ENCODE data around the gene LOXL1. TPM values are rescaled to one million over a fixed set of nuclear protein-coding genes. Genes with fewer than 3 reads are reported as not detected.

Gene LOXL1
- total RNA-seq (2022) (4.7 and 4.9 TPM in 2 replicates), Bru-seq, nascent RNA (percentile 40 among the genes with signal in this experiment), BruChase-seq, experiment 1, labeled RNA remaining after a 6-hour chase (percentile 40 among the genes with signal in this experiment), BruChase-seq, experiment 2, labeled RNA remaining after a 2-hour chase (percentile 45 among the genes with signal in this experiment)
- long read RNA-seq, transcript LOXL1-201 (7 exons, 2,351 nt): major isoform, 6 of 9 reads
- long read RNA-seq, partial matches to known transcripts: 0 of 9 reads
- long read RNA-seq, other reads (novel, unspliced or antisense): 3 of 9 reads

GRCh38 chr15:73926219-73927002 is at the start of gene LOXL1:
TSS of gene LOXL1 (plus strand) at chr15:73926462. CDS start at chr15:73926784, 322 bp downstream.
- BruUV-seq (replicated peaks): no TSS peak
- CTCF ChIA-PET: interaction anchor here (1.2 to 1.7 kb wide), 2 partner anchors 11 to 15 kb away, joined by 3 to 4 read pairs; no protein-coding TSS in a partner anchor
- H3K4me1 Mint-ChIP-seq (ENCODE audit: insufficient read depth, unreplicated experiment): peaks cover 16% of the 10 kb centered on the region

GRCh38 chr15:73879426-73879825 is 46.8 kb upstream of the LOXL1 start:
- Mint-ChIP-seq H3K4me1 (ENCODE audit: insufficient read depth, unreplicated experiment) (no peaks in the 10 kb centered on the region), H3K4me3 (ENCODE audit: unreplicated experiment) (no peak overlapping the region), H3K9me3 (ENCODE audit: unreplicated experiment) (no peaks in the 10 kb centered on the region), H3K27ac (ENCODE audit: low read depth, unreplicated experiment) (no peak overlapping the region), H3K36me3 (ENCODE audit: insufficient read depth, unreplicated experiment) (no peaks in the 10 kb centered on the region), H3K27me3 (ENCODE audit: insufficient read depth, unreplicated experiment) (peaks cover 56% of the 10 kb centered on the region)
- ChIA-PET POLR2A (no interaction called here), CTCF (interaction anchor here (0.6 to 0.9 kb wide), 2 partner anchors 18 to 63 kb away, joined by 3 to 4 read pairs; no protein-coding TSS in a partner anchor)
- DNase-seq (ENCODE audit: unreplicated experiment): no peak
- intact Hi-C loops (cut with micrococcal nuclease): no loop called here
- no TSS peak for BruUV-seq (replicated peaks)
- TF ChIP-seq CTCF (IDR thresholded peaks at IDR 0.05; ENCODE audit: unreplicated experiment): no peak

More at GRCh38 chr15:73926219-73927002, at the start of gene LOXL1:
- Mint-ChIP-seq H3K9me3 (ENCODE audit: unreplicated experiment) (no peaks in the 10 kb centered on the region), H3K27me3 (ENCODE audit: insufficient read depth, unreplicated experiment) (no peaks in the 10 kb centered on the region), H3K4me3 (ENCODE audit: unreplicated experiment) (peak within 1 kb of the TSS; percentile 69), H3K36me3 (ENCODE audit: insufficient read depth, unreplicated experiment) (no peaks in the 10 kb centered on the region), H3K27ac (ENCODE audit: low read depth, unreplicated experiment) (no peak within 1 kb of the TSS)
- POLR2A ChIA-PET: interaction anchor here (1.6 kb wide), 1 partner anchor 294 kb away, joined by 3 read pairs; no protein-coding TSS in a partner anchor
- TF ChIP-seq CTCF (IDR thresholded peaks at IDR 0.05; ENCODE audit: unreplicated experiment): no peak
- peak; percentile 53 for DNase-seq (ENCODE audit: unreplicated experiment)
- intact Hi-C loops (cut with micrococcal nuclease): no loop called here

GRCh38 chr15:73881579-73882320 is 44.5 kb upstream of the LOXL1 start:
- DNase-seq (ENCODE audit: unreplicated experiment): no peak
- Mint-ChIP-seq H3K36me3 (ENCODE audit: insufficient read depth, unreplicated experiment) (no peaks in the 10 kb centered on the region), H3K4me1 (ENCODE audit: insufficient read depth, unreplicated experiment) (no peaks in the 10 kb centered on the region), H3K27me3 (ENCODE audit: insufficient read depth, unreplicated experiment) (peaks cover 49% of the 10 kb centered on the region), H3K4me3 (ENCODE audit: unreplicated experiment) (no peak overlapping the region), H3K9me3 (ENCODE audit: unreplicated experiment) (no peaks in the 10 kb centered on the region), H3K27ac (ENCODE audit: low read depth, unreplicated experiment) (no peak overlapping the region)
- ChIA-PET POLR2A (no interaction called here), CTCF (interaction anchor here (1.2 kb wide), 1 partner anchor 78 kb away, joined by 3 read pairs; no protein-coding TSS in a partner anchor)
- intact Hi-C loops (cut with micrococcal nuclease): no loop called here
- no peak for TF ChIP-seq CTCF (IDR thresholded peaks at IDR 0.05; ENCODE audit: unreplicated experiment)
- no TSS peak for BruUV-seq (replicated peaks)
